AG09319 (cell line): Measurements from ENCODE around the gene SIRT6.

Experiments
- DNase-seq: peaks from one replicate; pipeline ENCODE4 v3.0.0-alpha.2; 2010; ENCODE audit warnings: low read depth; ENCODE audit errors: extremely low read depth
- CTCF ChIP-seq: IDR thresholded peaks from 2 replicates; pipeline ENCODE4 v1.5.1; 2011; ENCODE audit warnings: low read depth, mild to moderate bottlenecking, inconsistent platforms, low read length, moderate library complexity

Gene SIRT6

GRCh38 chr19:4189641-4190040 is 7.3 kb upstream of the SIRT6 start:
- no peak for TF ChIP-seq CTCF
- no peak for DNase-seq

- DNase-seq: no peak
These were observed 5.2 kb upstream of the SIRT6 start for GRCh38 chr19:4187313-4188122.

GRCh38 chr19:4186087-4186993 is 4.0 kb upstream of the SIRT6 start:
- peak; percentile 20 for DNase-seq
- peak; percentile 81 for TF ChIP-seq CTCF

More at GRCh38 chr19:4187313-4188122, 5.2 kb upstream of the SIRT6 start:
- TF ChIP-seq CTCF: no peak

- no peak for TF ChIP-seq CTCF
- no peak for DNase-seq
These were observed 3.2 kb upstream of the SIRT6 start for GRCh38 chr19:4185413-4186086.

GRCh38 chr19:4184718-4185352 is 2.5 kb upstream of the SIRT6 start:
- DNase-seq: no peak
- no peak for TF ChIP-seq CTCF

- no peak for DNase-seq
- no peak for TF ChIP-seq CTCF
These were observed 1.8 kb upstream of the SIRT6 start for GRCh38 chr19:4183967-4184717.
